T1000 (cell line): ENCODE measurements around the gene TXNDC11.

Experiments used
- DNase-seq: peaks from one replicate; lab custom pipeline; 2025; ENCODE audit warnings: mixed read lengths; lab: John Stamatoyannopoulos, UW

TXNDC11 gene

DNA sequence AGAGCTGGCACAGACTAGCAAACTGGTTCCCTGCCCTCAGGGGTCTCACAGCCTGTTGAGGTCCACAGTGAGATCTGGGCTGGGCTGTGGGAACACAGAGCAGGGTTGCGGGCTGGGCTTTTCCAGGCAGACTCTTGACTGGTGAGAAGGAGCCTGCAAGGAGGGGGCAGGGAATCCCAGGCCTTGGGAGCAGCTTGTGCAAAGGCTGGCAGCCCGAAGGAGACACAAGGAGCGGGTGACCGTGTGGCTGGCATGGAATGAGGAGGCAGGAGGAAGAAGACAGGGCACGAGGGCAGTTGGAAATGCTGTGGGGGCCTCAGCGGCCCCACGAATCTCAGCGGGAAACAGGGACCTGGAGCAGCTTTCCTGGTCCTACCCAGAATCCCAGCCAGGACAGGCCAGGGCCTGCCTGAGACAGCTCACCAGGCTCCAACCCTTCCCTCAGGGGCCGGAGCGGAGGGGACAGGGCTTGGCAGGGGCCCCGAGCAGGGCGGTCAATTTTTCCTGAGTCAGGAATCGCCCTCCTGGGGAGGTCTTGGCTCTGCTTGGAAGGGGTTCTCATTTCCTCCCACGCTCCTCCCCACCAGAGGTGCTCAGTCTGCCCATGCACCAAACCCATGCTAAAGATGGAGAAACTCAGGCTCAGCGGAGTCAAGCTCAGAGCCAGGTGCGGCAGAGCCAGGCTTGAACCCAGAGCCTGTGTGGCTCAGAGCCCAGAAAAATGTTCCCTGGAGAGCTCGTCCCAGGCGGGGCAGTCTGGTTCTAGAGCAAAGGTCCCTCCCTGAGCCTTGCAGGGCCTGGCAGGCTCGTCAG, 83.6 kb downstream of the TXNDC11 start:
- no peak for DNase-seq

DNA sequence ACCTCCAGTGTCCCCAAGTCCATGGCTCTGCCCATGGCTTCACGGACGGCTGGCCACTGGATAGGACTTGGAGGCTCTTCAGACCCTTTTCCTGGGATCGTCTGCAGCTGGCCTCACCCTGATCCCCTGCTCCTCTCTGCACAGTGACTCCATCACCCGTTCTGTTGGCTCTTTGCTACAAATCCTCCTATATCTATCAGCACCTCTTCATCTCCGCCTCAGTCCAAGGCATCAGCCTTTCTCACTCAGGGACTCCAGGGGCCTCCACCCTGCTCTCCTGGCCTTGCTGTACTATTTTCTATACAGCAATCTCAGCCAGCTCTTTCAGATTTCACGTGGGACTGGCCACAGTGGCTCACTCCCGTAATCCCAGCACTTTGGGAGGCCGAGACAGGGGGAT, 85.1 kb downstream of the TXNDC11 start:
- no peak for DNase-seq

DNA sequence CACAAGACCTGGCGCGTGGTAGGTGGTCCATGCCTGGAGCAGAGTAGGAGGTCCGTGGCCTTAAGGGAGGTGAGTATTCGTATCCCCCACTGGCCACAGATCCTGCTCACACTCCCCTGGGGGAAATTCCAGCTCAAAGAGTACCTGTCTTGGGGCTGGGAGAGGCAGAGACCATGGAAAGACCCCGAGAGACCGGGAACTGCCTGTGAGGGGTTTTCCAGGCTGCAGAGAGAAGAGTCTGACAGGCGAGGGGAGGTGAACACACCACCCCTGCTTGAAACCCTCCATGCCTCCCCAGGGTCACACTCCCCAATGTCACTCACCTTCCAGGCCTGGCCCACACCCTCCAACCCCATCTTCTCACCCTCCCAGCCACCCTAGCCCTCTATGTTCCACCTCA, 87.0 kb downstream of the TXNDC11 start:
- DNase-seq = no peak

DNA sequence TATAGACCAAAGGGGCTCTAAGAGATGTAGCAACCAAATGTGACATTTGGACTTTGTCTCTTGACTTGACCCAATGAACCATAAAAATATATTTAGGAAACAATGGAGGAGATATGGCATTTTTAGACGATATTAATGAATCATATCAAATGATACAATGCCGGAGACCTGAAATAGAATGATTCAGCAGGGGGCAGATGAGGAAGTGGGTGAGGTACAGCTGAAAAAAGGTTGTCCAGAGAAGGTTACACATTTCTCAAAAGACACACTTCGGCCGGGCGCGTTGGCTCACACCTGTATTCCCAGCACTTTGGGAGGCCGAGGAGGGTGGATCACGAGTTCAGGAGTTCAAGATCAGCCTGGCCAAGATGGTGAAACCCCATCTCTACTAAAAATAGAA, 90.9 kb downstream of the TXNDC11 start:
- no peak for DNase-seq

DNA sequence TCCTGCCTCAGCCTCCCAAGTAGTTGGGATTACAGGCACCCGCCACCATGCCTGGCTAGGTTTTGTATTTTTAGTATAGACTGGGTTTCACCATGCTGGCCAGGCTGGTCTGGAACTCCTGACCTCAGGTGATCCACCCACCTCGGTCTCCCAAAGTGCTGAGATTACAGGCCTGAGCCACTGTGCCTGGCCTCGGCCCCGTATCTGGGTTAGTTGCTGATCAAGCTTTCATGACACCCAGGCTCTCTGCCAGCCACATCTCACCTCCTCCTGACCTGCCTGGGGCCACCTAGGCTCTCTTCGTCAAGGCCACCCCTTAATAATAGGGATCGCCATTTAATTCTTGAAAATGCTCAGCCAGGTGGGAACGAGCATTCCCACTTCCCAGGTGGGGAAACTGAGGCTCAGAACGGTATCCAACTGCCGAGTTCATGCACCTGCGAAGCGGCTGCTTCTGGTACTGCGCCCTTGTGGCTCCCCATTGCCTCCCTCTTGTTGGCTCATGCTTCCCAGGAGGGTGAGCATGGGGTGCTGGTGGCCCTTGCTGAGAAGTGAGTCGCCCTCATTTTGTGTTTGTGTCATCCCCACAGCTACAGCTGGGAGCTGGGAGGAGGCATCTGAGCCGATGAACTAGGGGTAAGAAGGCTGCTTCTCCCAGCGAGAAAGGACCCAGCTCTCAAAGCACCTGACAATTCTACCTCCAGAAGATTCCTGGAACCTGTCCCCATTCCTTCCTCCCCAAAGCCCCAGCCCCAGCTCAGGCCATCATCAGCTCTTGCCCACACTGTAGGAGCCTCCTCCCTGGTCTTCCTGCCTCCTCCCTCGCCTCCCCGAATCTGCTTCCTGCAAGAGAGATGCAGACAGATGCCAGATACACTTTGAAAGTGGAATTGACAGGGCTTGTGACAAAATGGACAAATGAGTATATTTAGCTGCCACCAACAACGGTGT, 91.7 kb downstream of the TXNDC11 start:
- no peak for DNase-seq

GRCh38 chr16:11649276-11649675, 93.4 kb downstream of the TXNDC11 start:
- DNase-seq = no peak

DNA sequence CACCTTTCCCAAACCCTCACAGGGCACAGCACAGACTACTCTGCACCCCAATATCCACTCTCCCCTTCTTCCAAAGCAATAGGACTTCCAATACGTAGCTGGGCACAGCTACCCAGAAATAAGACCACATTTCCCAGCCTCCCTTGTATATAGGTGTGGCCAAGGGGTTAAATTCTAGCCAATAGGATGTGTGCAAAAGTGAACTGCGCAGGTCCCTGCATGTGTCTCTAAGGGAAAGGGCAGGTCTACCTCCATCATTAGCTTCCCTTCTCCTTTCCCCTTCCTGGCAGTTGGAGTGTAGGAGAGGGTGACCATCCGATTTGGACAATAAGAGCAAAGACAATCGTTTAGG, 99.9 kb downstream of the TXNDC11 start:
- DNase-seq = no peak

GRCh38 chr16:11640987-11641817, 101.5 kb downstream of the TXNDC11 start:
- peak; percentile 24 for DNase-seq

DNA sequence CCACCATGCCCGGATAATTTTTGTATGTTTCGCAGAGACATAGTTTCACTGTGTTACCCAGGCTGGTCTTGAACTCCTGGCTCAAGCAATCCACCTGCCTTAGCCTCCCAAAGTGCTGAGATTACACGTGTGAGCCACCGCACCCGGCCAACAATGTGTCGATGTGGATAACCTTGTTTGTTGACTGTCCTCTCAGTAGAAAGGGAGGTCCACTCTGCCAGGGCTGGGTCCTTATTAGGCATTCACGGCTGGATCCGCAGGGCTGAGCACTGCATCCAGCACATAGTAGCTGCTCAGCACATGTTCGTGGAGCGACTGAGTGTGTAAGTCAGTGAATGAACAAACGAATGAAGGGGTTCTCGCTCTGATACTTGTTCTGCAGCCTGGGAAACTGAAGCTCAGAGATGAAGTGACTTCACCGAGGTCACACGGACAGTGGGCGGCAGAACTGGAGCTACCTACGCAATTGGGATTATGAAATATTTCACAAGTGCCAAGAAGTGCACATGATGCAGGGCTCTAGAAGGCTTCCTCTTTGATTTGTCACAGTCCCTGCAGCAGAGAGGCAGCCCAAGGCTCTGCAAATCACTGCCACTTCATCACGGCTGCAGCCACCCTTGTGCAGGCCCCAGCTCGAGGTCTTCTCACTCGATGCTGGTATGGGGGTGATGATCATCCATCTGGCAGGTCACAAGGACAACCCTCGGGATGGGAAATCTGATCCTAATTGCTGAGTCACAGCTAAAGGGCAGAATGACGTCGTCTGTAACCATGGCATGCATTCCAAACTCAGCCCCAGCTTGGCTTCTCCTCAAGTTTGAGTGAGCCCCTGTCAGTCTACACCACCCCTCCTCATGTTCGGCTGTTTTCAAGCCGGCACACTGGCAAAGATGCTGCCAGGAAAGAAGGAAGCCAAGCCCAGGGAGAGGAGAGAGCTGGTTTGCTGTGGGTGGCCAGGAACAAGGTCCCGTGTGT, 102.4 kb downstream of the TXNDC11 start:
- peak; percentile 83 for DNase-seq

DNA sequence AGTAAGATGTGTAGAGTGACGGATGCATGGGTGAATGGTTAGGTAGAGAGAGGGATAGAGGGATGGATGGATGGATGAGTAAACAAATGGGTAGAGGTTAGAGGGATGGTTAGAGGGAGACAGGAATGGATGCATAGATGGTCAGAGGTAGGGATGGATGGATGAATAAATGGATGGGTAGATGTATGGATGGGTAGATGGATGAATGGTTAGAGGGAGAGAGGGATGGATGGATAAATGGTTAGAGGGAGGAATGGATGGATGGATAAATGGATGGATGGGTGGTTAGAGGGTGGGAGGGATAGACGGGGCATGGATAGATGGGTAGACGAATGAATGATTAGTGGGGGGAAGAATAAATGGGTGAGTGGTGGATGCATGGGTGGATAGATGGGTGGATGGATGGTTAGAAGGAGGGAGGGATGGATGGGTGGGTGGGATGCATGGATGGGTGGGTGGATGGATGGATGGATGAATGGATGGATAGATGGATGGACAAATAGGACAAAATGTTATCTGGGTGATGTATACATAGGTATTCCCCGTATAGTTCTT, 103.6 kb downstream of the TXNDC11 start:
- DNase-seq = no peak

- no peak for DNase-seq
Measured at GRCh38 chr16:11638140-11638539, 104.5 kb downstream of the TXNDC11 start.

DNA sequence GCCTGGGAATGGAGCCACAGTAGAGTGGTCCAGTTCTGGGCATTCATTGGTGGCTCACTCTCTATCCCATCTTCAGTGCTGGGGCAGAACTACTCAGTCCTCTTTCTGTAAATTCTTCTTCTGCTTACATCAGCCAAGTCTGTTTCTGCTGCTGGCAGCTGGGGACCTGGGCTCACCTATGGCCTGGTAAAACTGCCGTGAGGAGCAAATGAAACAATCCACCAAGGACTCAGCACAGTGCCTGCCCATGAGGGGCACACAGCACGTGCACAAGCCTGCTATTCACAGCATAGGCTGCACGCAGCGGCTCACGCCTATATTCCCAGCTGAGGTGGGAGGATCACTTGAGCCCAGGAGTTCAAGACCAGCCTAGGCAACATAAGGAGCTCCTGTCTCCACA, 105.3 kb downstream of the TXNDC11 start:
- DNase-seq = no peak

DNA sequence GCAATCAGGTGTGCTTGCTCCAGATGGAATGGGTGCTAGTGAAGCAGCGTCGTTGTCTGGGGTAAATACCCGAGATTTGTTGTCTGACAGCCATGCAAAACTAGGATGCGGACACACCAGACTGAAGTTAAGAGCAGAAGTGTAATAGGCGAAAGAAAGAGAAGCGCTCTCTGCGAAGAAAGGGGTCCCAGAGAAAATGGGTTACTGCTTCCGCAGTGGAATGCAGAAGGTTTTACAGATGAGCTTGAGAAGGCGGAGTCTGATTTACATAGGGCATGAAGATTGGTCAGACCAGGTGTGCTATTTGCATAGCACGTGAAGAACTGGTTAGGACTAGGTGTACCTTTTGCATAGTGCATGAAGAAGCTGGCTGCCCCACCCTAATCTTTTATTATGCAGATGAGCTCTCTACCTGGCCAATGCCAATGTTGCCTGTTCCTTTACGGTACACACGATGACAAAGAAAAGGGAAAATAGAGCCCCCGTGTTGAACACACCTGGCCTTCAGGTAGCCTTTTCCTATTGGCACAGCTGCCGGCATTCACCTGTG, 106.4 kb downstream of the TXNDC11 start:
- no peak for DNase-seq

GRCh38 chr16:11635679-11636171, 106.9 kb downstream of the TXNDC11 start:
- no peak for DNase-seq

- no peak for DNase-seq
Measured at GRCh38 chr16:11635113-11635652, 107.5 kb downstream of the TXNDC11 start.

GRCh38 chr16:11634312-11634711, 108.3 kb downstream of the TXNDC11 start:
- no peak for DNase-seq

GRCh38 chr16:11633113-11633512, 109.5 kb downstream of the TXNDC11 start:
- DNase-seq = no peak

- DNase-seq = no peak
Measured at GRCh38 chr16:11632455-11632939, 110.2 kb downstream of the TXNDC11 start.

- no peak for DNase-seq
Measured at GRCh38 chr16:11631214-11631613, 111.4 kb downstream of the TXNDC11 start.

- DNase-seq = no peak
Measured at GRCh38 chr16:11630768-11631056, 111.9 kb downstream of the TXNDC11 start.
